ENCODE measurements around the gene CENPP.
"Not testable (repeated sequence)": the region's sequence is repeated elsewhere in the genome, so short reads cannot be mapped to it uniquely, and the experiment has no call there.

CENPP gene

DNA sequence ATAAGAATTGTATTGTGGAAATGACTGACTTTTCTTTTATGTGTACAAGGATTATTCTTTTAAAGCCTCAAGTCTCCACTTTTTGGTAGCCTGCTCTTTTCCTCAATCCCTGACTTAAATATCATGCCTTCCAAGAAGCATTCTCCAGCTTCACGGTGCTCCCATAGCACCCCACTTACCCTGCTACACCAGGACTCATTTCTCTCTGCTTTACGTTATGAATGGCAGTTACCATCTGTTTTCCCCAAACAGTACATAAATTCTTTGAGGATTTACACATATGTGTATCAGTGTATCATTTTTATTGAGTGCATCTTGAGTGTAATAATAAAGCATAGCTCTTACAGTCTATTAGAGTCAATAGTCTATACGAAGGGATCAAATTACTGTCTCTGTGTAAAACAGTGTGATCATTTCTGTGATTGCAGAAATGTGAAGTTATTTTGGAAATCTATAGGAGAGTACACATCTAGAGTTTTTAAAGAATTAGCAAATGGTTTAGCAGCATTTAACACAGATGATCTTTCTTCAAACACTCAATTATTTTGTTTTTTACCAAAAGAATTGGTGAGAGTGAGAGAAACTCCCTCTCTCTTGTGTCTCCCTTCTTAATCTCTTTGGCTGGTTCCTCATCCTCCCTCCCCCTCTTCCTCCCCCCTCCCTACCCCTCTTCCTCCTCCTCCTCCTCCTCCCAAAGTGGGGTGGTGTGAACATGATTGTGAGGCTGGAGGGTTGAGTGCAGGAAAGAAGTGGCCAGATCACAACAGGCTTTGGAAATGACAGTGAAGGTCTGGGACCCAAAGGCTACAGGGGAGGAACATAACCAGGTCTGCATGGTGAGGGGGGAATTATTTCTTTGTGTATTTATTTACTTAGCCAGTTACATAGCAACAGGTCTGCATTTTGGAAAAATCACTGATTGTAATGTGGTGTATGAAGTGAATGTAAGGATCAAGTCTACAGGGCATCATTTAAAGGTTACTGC lies 237.7 kb downstream of the CENPP start:
- H3K4me1 ChIP-seq (ENCODE audit: low read length) = no peaks in the 10 kb centered on the region

DNA sequence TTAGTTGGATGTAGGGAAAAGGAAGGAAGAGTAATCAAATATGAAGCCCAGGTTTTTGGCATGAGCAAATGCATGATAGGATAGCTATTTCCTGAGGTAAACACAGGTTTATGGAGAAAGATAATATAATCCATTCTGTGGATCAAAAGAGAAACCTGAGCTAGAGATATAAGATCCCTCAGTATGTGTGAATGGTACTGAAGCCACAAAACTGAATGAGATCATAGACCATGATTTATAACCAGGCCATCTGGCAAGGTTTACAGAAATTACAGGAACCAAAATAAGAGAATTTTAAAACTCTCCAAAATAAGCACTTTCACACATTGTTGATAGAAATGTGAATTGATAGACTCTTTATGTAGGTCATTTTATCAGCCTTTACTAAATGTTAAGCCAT lies 238.8 kb downstream of the CENPP start:
- H3K27ac ChIP-seq (ENCODE audit: low read length) = no peak overlapping the region
- no peak overlapping the region for H3K4me3 ChIP-seq (ENCODE audit: low read length)
- no peak overlapping the region for H3K4me2 ChIP-seq (ENCODE audit: low read length)
- no peaks in the 10 kb centered on the region for H3K79me2 ChIP-seq (ENCODE audit: low read length)
- H4K20me1 ChIP-seq (ENCODE audit: insufficient read depth, low read length) = no peaks in the 10 kb centered on the region
- TF ChIP-seq, protein P1, sequence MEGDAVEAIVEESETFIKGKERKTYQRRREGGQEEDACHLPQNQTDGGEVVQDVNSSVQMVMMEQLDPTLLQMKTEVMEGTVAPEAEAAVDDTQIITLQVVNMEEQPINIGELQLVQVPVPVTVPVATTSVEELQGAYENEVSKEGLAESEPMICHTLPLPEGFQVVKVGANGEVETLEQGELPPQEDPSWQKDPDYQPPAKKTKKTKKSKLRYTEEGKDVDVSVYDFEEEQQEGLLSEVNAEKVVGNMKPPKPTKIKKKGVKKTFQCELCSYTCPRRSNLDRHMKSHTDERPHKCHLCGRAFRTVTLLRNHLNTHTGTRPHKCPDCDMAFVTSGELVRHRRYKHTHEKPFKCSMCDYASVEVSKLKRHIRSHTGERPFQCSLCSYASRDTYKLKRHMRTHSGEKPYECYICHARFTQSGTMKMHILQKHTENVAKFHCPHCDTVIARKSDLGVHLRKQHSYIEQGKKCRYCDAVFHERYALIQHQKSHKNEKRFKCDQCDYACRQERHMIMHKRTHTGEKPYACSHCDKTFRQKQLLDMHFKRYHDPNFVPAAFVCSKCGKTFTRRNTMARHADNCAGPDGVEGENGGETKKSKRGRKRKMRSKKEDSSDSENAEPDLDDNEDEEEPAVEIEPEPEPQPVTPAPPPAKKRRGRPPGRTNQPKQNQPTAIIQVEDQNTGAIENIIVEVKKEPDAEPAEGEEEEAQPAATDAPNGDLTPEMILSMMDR (IDR thresholded peaks at IDR 0.05; ENCODE audit: low read depth, low read length) = no peak
- TF ChIP-seq EZH2phosphoT487 (IDR thresholded peaks at IDR 0.05; ENCODE audit: low read depth) = no peak
- H3K27me3 ChIP-seq (ENCODE audit: low read depth, low read length) = no peaks in the 10 kb centered on the region
- no peaks in the 10 kb centered on the region for H3K4me1 ChIP-seq (ENCODE audit: low read length)
- H3K36me3 ChIP-seq (replicated peaks; ENCODE audit: low read depth, low read length) = no peaks in the 10 kb centered on the region
- H3K9me3 ChIP-seq (ENCODE audit: insufficient read depth, low read length) = 0 out of 2 replicates have a peak, but pooled peaks cover 3% of the 10 kb centered on the region
- no peak overlapping the region for H3K9ac ChIP-seq (ENCODE audit: low read length)
- no peak overlapping the region for H2AFZ ChIP-seq (ENCODE audit: low read depth, low read length)

More for the DNA sequence above, 237.7 kb downstream of the CENPP start:
- Histone ChIP-seq H3K4me3 (ENCODE audit: low read length) (no peak overlapping the region), H3K9ac (ENCODE audit: low read length) (no peak overlapping the region), H3K27me3 (ENCODE audit: low read depth, low read length) (no peaks in the 10 kb centered on the region), H4K20me1 (ENCODE audit: insufficient read depth, low read length) (no peaks in the 10 kb centered on the region), H3K4me2 (ENCODE audit: low read length) (no peak overlapping the region), H3K27ac (ENCODE audit: low read length) (no peak overlapping the region), H2AFZ (ENCODE audit: low read depth, low read length) (no peak overlapping the region), H3K79me2 (ENCODE audit: low read length) (no peaks in the 10 kb centered on the region), H3K36me3 (replicated peaks; ENCODE audit: low read depth, low read length) (no peaks in the 10 kb centered on the region), H3K9me3 (ENCODE audit: insufficient read depth, low read length) (0 out of 2 replicates have a peak, but pooled peaks cover 3% of the 10 kb centered on the region)
- TF ChIP-seq EZH2phosphoT487 (IDR thresholded peaks at IDR 0.05; ENCODE audit: low read depth) = no peak
- TF ChIP-seq, protein P1 (IDR thresholded peaks at IDR 0.05; ENCODE audit: low read depth, low read length) = no peak

DNA sequence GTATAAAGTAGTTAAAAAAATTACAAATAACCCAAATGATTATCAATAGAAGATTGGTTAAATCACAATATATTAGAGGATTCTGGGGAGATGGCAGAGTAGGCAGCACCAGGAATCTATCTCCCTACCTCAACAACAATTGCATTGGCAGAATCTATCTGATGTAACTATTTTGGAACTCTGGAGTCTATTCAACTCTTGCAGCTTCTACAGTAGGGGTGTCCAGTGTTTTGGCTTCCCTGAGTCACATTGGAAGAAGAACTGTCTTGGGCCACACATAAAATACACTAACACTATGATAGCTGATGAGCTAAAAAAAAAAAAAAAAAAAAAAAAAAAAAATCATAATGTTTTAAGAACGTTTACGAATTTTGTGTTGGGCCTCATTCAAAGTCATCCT lies 239.2 kb downstream of the CENPP start:
- H3K79me2 ChIP-seq (ENCODE audit: low read length) = no peaks in the 10 kb centered on the region
- no peak overlapping the region for H3K4me2 ChIP-seq (ENCODE audit: low read length)
- no peak overlapping the region for H2AFZ ChIP-seq (ENCODE audit: low read depth, low read length)
- no peaks in the 10 kb centered on the region for H3K4me1 ChIP-seq (ENCODE audit: low read length)
- no peak overlapping the region for H3K9ac ChIP-seq (ENCODE audit: low read length)
- no peaks in the 10 kb centered on the region for H3K27me3 ChIP-seq (ENCODE audit: low read depth, low read length)
- TF ChIP-seq, protein P1 (IDR thresholded peaks at IDR 0.05; ENCODE audit: low read depth, low read length) = no peak
- TF ChIP-seq EZH2phosphoT487 (IDR thresholded peaks at IDR 0.05; ENCODE audit: low read depth) = no peak
- H4K20me1 ChIP-seq (ENCODE audit: insufficient read depth, low read length) = no peaks in the 10 kb centered on the region
- H3K4me3 ChIP-seq (ENCODE audit: low read length) = no peak overlapping the region
- H3K36me3 ChIP-seq (replicated peaks; ENCODE audit: low read depth, low read length) = no peaks in the 10 kb centered on the region
- no peak overlapping the region for H3K27ac ChIP-seq (ENCODE audit: low read length)
- 0 out of 2 replicates have a peak, but pooled peaks cover 3% of the 10 kb centered on the region for H3K9me3 ChIP-seq (ENCODE audit: insufficient read depth, low read length)

DNA sequence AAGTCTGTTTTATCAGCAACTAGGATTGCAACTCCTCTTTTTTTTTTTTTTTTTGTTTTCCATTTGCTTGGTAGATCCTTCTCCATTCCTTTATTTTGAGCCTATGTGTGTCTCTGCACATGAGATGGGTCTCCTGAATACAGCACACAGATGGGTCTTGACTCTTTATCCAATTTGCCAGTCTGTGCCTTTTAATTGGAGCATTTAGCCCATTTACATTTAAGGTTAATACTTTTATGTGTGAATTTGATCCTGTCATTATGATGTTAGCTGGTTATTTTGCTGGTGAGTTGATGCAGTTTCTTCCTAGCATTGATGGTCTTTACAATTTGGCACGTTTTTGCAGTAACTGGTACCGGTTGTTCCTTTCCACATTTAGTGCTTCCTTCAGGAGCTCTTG lies 246.1 kb downstream of the CENPP start:
- not testable (repeated sequence) for H3K4me3 ChIP-seq (ENCODE audit: low read length); H3K79me2 ChIP-seq (ENCODE audit: low read length); H3K36me3 ChIP-seq (replicated peaks; ENCODE audit: low read depth, low read length); H2AFZ ChIP-seq (ENCODE audit: low read depth, low read length); H3K9ac ChIP-seq (ENCODE audit: low read length); H3K27ac ChIP-seq (ENCODE audit: low read length); H3K27me3 ChIP-seq (ENCODE audit: low read depth, low read length); H3K4me2 ChIP-seq (ENCODE audit: low read length); H3K9me3 ChIP-seq (ENCODE audit: insufficient read depth, low read length); H4K20me1 ChIP-seq (ENCODE audit: insufficient read depth, low read length); H3K4me1 ChIP-seq (ENCODE audit: low read length)

DNA sequence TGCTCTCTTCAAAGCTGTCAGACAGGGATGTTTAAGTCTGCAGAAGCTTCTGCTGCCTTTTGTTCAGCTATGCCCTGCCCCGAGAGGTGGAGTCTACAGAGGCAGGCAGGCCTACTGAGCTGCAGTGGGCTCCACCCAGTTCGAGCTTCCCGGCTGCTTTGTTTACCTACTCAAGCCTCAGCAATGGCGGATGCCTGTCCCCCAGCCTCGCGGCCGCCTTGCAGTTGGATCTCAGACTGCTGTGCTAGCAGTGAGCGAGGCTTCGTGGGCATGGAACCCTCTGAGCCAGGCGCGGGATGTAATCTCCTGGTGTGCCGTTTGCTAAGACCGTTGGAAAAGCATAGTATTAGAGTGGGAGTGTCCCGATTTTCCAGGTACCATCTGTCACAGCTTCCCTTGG lies 247.9 kb downstream of the CENPP start:
- not testable (repeated sequence) for H3K79me2 ChIP-seq (ENCODE audit: low read length); H3K36me3 ChIP-seq (replicated peaks; ENCODE audit: low read depth, low read length); H3K4me1 ChIP-seq (ENCODE audit: low read length); H3K27me3 ChIP-seq (ENCODE audit: low read depth, low read length); H3K27ac ChIP-seq (ENCODE audit: low read length); H3K9me3 ChIP-seq (ENCODE audit: insufficient read depth, low read length); H3K9ac ChIP-seq (ENCODE audit: low read length); H3K4me2 ChIP-seq (ENCODE audit: low read length); H4K20me1 ChIP-seq (ENCODE audit: insufficient read depth, low read length); H3K4me3 ChIP-seq (ENCODE audit: low read length); H2AFZ ChIP-seq (ENCODE audit: low read depth, low read length)
